Measurements from ENCODE around the gene LRRC75A.

LRRC75A gene

DNA sequence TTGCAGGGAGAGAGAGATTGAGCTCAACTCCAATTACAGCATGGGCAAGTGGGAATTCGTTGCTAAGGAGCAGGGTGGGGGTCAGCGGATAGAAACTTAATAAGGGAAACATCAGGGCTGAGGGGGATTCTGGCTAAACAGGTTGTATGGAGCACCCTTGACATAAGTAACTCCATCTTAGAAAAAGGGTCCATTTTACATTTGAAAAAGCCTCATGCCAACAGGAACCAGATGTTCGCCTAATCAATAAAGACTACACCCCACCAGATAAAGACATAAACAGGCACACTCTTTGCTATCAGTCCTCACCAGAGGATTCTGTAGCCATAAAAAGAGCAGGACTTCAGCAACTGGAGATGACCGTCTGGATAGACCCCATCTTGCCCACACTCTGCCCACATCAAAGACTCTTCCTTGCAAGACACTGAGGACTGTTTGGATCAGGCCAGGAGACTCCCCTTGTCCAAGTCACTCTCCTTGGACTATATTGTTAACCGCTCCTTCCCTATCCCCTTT lies 1.6 kb upstream of the LRRC75A start:
- no peak for DNase-seq (ENCODE audit: low spot score)

DNA sequence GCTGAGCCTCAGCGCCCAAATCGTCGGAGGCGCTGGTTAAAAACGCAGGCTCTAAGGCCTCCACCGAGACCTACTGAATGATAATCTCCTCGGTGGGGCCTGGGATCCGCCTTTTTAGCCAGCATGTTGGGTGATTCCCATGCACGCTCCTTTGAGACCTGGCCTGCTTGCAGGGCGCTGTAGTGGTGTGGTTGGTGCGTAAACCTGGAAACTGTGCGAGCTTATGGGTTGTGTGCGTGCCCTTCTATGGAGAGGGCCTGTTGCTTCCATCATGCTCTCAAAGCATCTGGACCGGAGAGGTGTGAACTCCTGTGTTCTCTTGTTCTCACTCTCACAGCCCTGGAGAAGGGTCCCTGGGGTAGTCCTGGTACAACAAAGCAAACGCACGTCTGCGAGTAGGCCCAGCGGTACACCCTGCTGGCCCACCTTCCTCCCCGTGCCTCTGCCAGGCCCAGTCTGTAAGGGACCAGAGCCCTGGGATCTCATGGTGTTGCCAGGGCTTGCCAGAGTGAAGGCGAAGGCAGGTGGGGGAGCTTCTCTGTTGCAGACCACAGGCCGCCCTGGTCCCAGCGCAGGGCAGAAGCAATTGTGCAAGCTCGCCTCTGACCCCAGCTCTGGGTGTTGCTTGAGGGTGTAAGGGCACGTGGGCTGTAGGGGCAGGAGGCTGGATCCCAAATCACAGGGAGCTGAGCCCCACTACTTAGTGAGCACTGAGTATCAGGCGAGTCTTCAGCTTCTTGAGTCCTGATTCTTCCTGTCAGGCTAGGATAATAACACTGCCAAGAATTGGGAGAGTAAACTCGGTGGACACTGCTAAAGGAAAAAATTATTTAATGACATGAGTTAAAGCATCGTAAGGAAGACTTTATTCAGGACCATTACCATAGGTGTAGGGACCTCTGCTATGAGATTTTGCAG lies 879 bp upstream of the LRRC75A start:
- DNase-seq (ENCODE audit: low spot score), result no peak

DNA sequence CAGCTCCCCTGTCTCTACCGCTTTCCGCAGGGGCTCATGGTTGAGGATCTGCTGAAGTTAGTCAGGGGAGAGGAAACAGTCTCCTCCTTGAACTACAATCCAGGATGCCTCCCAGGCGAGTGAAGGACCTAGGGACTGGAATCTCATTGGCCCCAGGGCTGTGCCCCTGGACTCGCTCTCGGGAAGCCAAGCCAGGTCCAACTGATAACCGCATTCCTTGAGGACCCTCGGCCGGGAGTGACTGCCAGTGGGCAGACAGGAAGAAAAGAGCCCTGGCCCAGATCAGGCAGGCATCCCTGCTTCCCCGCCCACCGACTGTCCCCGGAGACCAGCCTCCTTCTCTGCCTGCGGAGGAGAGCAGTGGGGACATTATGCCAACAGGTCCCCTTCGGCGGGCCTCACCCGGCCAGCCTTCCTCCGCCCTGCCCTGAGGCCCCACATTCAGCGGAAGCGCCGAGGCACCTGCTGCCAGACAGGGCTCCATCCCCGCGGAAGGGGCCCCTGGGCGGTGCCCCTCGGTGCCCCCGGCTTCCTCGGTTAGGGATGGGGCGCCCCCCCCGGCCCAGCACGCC lies 776 bp downstream of the LRRC75A start:
- no peak for DNase-seq (ENCODE audit: low spot score)

DNA sequence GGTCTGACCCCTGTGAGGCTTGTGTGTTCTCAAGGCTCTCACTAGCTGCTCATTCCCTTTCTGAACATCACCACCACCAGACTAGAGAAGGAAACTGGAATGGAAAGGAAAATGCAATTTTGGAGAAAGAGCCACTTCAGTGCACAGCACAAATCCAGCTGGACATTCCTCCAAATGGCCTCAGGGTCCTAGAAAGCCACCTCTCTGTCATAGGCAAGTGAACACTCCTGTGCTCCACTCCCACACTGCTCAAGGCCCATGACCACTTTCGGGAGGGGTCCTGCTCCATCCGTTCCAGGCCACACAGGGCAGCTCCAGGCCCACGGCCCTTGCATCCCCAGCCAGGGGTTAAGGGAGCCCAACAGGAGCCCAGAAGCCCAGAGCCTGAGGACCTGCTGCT lies 2.6 kb downstream of the LRRC75A start:
- DNase-seq (ENCODE audit: low spot score), result no peak

DNA sequence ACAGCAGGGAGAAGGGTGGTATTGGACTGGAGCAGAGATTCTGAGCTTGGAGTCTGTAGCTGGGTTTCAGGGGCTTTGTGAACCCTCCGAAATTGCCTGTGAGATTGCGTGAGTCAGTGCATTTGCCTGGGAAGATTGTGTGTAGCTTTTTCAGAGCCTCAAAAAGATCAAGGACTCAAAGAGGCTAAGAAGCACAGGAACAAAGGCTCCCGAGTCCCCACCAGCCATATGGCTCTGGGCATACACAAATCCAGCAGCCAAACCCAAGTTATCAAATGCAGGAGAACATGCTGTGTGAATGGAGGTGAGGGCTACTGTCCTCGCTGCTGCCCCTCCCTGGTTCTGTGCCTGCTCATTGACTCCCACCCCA lies 3.0 kb downstream of the LRRC75A start:
- no peak for DNase-seq (ENCODE audit: low spot score)

DNA sequence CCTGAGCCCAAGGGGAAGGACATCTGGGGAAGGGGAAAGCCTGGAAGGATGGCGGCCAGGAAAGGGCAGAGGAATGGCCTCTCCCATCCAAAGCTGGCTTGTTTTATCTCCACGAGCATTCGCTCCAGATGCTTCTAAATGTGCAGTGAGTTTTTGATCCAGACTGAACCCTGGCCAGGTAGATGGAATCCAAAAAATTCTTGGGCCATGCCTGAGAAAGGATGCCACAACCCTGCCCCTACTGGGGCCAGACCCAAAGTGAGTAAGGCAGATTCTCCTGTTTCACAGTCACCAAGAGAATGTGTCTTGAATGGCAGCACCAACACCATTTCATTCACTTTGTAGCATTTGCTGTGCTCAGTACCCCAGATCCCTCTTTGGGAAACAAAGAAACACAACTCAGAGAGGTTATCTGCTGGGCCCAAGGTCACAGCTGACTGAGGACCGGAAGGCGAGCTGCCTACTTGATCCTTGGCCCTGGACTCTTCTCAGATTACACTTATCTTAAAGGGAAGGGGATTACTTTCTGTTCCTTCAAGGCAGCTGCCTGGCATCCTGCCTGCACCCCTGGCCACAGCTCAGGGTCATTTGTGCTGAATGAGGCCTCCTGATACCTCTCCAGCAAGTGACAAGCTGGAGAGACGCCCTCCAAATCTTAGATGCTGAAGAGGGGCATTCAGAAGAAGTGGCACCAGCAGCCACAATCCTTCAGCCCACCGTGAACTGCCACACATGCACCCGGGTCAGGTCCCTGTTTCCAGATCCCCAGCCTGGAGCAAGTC lies 3.6 kb downstream of the LRRC75A start:
- DNase-seq (ENCODE audit: low spot score), result no peak

DNA sequence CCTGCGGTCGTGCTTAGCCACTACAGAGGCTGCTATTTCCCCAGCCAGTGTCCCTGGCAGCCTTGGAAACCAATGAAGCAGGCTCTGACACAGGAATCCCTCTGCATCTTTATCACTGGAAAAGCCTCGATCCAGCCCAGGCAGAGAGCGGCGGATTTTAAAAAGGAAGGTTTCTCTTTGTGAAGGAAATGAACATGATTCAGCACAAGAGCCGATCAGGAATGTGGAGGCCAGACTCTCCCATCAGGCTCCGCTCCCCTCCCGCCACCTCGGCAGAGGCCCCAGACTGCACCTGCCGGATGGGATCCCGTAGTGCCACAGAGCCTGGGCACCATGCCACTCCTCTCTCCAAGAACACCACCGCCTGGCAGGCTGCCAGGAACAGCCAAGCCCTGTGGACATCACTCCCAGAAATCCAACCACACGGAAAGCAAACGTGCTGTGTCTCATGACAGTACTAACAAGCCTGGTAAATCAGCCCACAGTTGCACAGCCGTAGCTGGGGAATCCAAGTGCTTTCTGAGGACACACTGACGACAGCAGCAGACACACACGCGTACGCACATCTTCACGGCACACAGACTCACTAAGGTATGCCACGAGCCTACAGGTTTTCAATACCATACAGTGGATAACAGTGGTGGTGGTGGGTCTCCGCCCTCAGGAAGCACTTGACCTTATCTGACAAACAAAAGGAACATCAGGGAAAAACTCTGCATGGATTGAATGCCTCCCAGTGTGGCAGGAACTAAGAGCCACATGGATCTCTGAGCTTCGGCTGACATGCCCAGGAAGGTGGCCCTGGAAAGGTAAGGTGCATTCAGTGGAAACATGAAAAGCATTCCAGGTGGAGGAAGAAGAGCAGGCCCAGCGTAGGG lies 5.4 kb downstream of the LRRC75A start:
- no peak for DNase-seq (ENCODE audit: low spot score)

DNA sequence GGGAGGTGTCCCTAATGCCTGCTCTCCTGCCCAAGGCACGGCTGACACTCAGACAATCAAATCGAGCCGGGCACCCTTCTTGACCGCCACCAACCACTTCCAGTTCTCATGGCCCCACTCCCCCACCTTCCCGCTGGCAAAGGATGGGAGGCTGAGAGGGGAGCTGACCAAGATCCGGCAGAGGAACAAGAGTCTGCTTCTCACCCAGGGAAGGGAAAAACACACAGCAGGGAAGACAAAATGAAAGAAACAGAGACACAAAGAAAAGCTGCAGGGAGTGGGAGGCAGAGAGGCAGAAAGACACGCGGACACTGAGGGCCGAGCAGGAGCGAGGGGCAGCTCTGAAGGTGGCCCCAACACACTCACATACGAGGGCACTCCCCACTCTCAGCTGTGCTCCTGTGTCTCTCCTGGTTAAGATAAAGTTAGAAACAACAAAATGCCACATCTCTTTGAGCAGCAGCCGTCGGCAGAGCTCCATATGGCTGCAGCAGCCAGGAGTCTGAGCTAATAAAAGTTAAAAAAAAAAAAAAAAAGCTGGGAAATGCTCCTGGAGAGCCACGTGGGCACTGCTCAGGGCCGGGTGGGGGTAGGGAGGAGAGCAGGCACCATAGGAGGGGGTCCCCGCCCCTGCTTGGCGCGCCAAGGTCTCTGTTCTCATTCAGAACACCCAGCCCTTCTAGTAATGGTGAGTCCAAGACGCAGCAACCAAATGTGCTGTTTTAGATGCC lies 7.4 kb downstream of the LRRC75A start:
- no peak for DNase-seq (ENCODE audit: low spot score)

DNA sequence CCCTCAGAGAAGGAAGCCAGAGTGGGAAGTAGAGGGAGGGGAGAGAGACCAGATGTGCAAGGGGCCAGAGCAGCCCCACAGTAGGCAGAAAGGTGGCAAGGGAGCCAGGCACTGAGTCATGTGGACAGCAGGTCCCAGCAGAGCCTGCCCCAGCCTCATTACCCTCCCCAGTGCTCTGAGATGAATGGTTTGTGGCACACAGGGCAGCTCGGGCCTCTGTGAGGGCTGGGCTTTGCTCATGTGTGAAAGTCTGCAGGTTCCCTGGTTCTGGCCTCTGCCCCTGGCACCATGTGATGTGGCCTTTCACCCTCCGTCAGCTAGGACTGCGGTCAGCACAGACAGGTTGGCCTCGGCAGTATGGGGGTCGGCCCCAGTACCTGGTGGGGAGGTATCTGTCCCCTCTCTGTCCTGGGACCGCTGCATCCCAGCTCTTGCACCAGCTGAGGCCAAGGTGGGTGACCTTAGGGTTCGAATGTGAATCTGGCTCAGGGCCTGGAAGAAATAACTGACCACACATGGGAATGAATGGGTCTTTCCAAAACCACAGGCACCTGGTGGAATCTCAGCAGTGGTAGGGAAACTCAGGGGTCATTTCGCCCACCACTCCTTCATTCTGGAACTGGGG lies 8.9 kb downstream of the LRRC75A start:
- DNase-seq (ENCODE audit: low spot score), result no peak

DNA sequence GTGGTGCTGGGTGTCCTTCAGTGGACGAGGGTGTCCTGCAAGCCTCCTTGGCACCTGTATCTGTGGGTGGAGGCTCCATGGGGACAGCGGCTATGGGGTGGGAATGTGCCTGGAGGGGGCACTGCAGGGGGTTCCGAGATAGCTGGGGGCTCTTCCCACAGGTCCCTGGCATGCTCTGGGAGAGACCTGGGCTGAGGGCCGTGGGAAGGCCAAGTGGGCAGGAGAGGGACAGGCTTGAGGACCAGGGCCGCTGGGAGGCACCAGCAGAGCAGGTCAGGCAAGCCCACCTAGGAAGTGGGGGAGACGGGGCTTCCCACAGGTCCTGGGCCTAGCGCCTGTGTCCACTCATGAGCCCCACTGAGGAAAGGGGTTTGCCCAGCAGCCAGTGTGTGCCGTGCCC lies 9.7 kb downstream of the LRRC75A start:
- no peak for DNase-seq (ENCODE audit: low spot score)

DNA sequence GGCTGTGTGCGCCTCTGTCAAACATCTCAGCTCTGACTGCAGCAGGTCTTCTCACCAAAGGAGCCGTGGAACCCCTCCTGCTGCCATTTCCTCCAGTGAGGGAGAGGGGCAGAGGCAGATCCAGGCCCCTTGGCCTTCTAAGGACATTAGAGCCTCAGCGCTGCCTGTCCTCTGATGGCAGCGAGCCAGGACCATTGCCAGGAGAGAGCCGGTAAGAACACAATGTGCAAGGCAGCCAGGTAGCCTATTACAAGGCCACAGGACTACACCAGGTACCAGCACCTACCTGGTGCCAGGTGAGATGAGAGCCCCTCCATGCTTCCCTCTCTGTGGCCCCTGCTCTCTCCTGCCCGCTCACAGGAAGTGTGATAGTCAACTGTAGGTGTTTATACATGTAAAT lies 11.0 kb downstream of the LRRC75A start:
- no peak for DNase-seq (ENCODE audit: low spot score)

DNA sequence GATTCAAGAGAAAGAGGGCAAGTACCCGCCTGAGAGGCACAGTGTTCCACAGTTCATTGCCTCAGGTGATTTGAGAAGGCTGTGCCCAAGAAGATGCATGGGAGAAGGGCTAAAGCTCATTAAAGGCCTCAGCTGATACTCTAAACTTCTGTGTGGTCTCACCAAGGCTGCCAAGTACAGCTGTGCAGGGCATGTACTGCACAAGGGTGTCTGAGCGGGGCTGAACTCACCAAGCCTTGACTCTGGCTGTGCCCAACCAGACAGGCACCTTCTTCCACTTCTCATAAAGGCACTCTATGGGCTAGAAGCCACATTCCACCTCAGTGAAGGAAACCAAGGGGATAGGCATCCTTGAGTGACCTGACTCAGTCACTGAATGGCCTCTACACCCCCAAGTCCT lies 12.7 kb downstream of the LRRC75A start:
- DNase-seq (ENCODE audit: low spot score), result no peak

DNA sequence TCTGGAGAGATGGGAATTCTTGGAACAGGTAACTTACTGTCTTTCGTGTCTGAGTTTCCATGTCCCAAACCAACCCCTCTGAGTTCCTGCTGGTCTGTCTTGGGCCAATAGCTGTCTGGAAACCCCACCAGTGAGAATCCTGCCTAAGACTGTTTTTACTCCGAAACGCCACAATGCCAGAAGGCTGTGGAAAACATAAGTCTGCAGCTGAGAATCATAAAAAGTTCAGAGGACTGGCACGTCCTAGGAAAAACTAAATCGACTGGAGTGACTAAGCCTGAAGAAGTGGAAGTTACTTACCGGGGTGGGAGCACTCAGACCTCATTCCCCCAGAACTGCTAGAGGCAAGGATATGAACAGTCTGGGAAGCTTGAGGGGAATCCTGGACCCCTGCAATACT lies 13.3 kb downstream of the LRRC75A start:
- DNase-seq (ENCODE audit: low spot score), result no peak

DNA sequence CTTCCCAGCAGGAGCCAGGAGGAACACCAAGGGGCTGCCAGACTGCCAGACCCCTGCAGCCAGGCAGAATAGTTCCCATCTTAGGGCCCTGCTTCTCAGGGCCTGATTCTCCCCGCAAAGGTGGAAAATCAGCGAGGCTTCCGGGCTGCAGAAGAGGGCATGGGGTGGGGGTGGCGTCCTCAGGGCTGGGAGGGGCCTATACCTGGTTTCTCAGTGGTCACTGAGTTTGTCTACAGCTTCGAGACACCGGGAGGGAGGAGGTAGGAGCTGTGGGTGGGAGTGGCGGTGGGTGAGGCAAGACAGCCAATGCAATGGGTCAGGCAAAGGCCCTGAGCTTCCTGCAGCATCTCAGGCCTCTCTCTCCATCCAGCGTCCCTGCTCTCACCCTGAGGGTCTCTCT lies 14.3 kb downstream of the LRRC75A start:
- no peak for DNase-seq (ENCODE audit: low spot score)

DNA sequence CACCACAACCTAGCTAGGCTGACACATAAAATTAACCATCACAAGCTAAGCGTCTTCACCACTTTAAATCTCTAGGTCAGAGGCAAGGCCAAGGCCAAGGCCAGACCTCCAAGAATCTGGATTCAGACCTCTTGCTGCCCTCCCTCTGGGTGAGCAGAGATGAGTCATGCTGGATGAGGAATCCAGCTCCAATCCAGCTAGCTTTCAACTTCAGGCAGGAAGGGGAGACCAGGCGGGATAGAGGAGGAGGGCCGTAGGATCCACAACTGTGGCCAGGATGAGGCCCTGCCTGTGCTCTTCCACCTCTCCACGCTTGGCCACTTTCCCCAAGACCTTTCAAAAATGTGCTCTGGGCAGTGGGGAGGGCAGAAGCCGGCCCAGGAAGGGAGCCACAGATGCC lies 14.7 kb downstream of the LRRC75A start:
- no peak for DNase-seq (ENCODE audit: low spot score)

DNA sequence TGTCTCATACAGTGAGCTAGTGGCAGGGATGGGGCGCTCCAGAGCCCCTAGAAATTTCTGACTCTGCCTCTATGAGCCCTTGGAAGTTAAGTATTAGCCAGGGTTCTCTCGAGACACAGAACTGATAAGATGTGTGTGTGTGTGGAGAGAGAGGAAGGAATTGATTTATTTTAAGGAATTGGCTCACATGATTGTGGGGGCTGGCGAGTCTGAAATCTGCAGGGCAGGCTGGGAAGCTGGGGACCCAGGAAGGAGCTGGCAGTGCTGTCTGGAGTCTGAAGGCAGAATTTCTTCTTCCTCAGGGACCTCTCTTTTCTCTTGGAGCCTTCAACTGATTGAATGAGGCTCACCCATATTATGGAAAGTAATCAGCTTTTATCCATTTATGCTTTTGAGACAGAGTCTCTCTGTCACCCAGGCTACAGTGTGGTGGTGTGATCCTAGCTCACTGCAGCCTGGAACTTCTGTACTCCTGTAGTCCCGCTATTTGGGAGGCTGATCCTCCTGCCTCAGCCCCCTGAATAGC lies 16.8 kb downstream of the LRRC75A start:
- DNase-seq (ENCODE audit: low spot score), result no peak

DNA sequence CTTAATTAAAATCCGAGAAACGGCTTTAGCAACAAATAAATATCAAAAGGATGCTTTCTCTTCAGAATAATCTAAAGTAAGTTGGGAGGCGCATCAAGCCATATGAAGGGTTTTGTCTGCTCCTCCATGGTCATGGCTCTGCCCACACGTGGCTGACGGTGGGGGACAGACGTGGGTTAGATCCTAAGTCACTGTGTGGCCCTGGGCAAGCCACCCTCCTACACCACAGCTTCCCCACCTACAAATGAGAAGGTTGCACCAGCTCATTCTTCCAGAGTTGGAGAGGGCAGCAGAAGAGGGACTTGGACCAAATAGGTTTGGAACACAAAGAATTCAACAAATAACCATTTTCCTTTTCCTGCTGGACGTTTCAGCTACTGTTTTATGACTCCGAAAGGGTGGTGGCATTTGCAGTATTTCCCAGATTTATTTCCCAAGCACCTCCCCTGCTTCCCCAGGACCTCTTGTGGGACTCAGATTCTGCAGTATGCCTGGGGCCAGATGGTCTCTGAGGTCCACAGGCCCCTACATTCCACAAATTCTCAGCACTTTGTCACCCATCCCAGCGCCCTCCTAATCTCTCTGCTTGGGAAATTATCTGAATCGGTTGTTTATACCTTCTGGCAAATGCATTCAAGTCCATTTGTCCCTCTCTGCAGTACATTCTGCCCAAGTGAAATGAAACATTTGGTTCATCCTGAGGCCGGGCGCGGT lies 17.8 kb downstream of the LRRC75A start:
- DNase-seq (ENCODE audit: low spot score), result no peak

DNA sequence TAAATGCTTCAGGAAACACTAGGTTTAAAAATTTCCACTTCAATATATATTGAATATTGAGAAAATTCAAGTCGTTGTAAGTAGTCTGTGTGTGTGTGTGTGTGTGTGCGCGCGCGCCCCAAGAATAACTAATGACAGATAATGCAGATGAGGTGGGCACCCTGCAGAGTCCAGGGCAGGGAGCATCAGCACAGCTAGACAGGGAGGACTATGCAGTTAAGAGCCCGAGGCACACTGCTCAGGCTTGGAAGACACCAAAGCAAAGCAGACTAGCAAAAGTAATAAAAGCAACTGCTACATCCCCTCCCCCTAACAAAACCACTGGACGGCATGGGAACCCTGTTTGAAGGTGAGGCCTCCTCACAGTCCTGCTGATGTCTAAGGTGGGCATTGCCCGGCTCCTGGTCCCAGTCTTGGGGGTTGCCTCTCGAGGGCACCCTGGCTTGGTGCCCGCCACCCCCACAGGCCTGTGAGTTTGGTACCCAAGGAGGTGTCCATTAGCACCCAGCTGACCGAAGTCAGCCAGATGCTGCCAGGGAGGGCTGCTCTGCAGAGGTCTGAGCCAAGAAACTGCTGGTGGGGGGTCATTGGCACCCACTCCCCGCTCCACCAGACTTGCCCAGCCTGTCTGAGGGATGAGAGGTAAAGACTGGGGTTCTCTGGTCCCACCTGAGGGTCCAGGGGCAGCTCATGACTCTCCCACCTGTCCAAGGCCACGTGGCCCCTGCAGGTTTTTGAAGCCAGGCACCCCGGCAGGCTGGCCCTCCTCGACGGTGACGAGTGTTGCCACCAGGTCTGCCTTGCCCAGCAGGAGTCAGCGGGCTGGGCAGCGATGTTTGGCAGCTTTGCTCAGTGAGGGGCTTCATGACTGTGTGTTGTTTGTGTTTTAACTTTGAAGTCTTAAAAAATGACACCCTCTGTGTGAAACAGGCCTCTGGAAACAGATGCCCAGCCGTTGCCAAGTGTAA lies 18.7 kb downstream of the LRRC75A start:
- no peak for DNase-seq (ENCODE audit: low spot score)

DNA sequence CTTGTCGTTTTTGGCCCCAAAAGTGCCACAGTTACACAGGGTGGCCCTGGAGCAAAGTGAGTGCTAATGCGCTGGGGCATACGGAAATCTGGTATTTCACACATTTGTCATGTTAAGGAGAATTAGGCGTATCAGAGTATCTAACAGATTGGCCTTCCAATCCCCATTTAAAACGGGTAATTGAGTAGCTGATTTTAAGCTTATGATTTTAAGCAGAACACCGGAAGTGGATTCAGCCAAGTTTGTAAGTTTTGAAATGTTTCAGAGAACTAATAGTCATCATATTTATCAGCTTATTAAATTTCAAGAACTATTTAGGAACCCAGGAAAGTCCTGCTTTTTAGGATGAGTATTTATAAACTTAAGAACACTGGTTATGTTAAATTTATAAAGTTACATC lies 19.5 kb downstream of the LRRC75A start:
- DNase-seq (ENCODE audit: low spot score), result no peak
